ENCODE results near the gene SHKBP1. TPM values are rescaled to one million over a fixed set of nuclear protein-coding genes. Genes with fewer than 3 reads are reported as not detected.

The SHKBP1 gene
- total and polyA plus RNA-seq, 2 of the 13 experiments (the other 11 are each of a cell fraction or from before 2014, with no cell fraction given) = 16.2 to 17.4 TPM

DNA sequence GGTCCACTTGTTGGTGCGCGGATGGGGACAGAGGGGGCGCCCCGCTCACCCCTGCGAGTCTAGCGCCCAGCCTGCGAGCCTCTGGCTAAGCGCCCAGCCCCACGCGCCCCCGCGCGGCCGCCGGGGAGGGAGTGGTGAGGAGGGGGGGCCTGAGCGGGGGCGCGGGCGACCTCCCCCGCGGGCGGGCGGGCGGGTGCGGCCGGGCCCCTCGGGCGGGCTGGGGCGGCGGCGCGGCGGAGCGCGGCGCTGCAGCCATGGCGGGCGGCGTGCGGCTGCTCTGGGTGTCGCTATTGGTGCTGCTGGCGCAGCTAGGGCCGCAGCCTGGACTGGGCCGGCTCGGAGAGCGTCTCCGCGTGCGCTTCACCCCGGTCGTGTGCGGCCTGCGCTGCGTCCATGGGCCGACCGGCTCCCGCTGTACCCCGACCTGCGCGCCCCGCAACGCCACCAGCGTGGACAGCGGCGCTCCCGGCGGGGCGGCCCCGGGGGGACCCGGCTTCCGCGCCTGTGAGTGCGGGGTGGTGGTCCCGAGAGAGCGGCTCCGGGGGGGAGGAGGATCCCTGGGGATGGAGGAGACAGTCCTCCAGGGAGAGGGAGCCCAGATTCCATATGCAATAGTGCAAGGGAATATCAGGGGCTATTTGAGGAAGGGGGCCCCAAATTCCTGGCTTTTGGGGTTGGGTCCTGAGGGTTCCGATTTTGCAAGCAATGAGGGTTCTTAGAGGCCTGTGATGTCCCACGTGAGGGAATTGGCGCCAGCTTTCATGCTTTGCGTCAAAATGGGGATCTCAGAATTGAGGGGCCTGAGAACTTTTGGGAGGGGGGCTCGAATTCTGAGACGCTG is 24.7 kb downstream of the SHKBP1 start, which contains the start of gene LTBP4 (continued):
- TF ChIP-seq MEIS2 (CRISPR knock-in tag; IDR thresholded peaks at IDR 0.05) (no peak), ZMAT3 (CRISPR knock-in tag; conservative IDR thresholded peaks at IDR 0.05) (no peak), HNF4A (CRISPR knock-in tag; IDR thresholded peaks at IDR 0.05) (no peak), ZFY (CRISPR knock-in tag; IDR thresholded peaks at IDR 0.05) (peak; percentile 50; the same call in 1 of the 2 replicates), ZNF891 (CRISPR knock-in tag; IDR thresholded peaks at IDR 0.05) (no peak), KMT2A (CRISPR knock-in tag; IDR thresholded peaks at IDR 0.05) (no peak), ZNF343 (CRISPR knock-in tag; IDR thresholded peaks at IDR 0.05) (no peak), ZNF777 (CRISPR knock-in tag; IDR thresholded peaks at IDR 0.05) (peak; percentile 66; the same call in 1 of the 2 replicates), KAT8 (CRISPR knock-in tag; IDR thresholded peaks at IDR 0.05) (no peak), CTCF (CRISPR knock-in tag; IDR thresholded peaks at IDR 0.05) (peak; percentile 25; the same call in 1 of the 2 replicates), HNRNPLL (IDR thresholded peaks at IDR 0.05; ENCODE audit: low read depth, low read length, poor library complexity, severe bottlenecking) (peak; percentile 87), MAZ (IDR thresholded peaks at IDR 0.05; ENCODE audit: borderline replicate concordance, low read depth, low read length) (no peak), MAZ (CRISPR knock-in tag; IDR thresholded peaks at IDR 0.05; ENCODE audit: low read depth) (peak; percentile 38; the same call in 1 of the 2 replicates), ZBTB21 (CRISPR knock-in tag; IDR thresholded peaks at IDR 0.05) (no peak)
- TF ChIP-seq, protein P1, sequence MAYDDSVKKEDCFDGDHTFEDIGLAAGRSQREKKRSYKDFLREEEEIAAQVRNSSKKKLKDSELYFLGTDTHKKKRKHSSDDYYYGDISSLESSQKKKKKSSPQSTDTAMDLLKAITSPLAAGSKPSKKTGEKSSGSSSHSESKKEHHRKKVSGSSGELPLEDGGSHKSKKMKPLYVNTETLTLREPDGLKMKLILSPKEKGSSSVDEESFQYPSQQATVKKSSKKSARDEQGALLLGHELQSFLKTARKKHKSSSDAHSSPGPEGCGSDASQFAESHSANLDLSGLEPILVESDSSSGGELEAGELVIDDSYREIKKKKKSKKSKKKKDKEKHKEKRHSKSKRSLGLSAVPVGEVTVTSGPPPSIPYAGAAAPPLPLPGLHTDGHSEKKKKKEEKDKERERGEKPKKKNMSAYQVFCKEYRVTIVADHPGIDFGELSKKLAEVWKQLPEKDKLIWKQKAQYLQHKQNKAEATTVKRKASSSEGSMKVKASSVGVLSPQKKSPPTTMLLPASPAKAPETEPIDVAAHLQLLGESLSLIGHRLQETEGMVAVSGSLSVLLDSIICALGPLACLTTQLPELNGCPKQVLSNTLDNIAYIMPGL (CRISPR knock-in tag; IDR thresholded peaks at IDR 0.05; ENCODE audit: borderline replicate concordance in 1 of 2, low read depth in 1 of 2) = peak in 1 of 2 experiments; percentile 33; a peak in 1 of 4 replicates
